WTC11 (cell line): ENCODE measurements around the gene CTSO. TPM values are rescaled to one million over a fixed set of nuclear protein-coding genes. Genes with fewer than 3 reads are reported as not detected.

ENCODE experiments used
- ATAC-seq: fragments of 200-7000 bp; cut with Tn5 transposase; 2 replicates; pipeline ENCODE4 v1.10.0; 2021; ENCODE audit warnings: mild to moderate bottlenecking, moderate library complexity
- CTCF ChIA-PET: fragments of 300-600 bp; sonication (Branson Sonifier 250); formaldehyde crosslinking; loops from one replicate; lab custom pipeline; 2021; ENCODE audit warnings: antibody characterized with exemption; lab: Charles Lee
- POLR2A ChIA-PET: fragments of 350-600 bp; sonication (Branson Sonifier 250); formaldehyde crosslinking; loops from one replicate; lab custom pipeline; 2021; ENCODE audit warnings: antibody characterized with exemption; lab: Charles Lee
- DNase-seq: peaks from one replicate; pipeline ENCODE4 v3.0.0; 2021; ENCODE audit warnings: low spot score
- H3K27ac Mint-ChIP-seq: 2 replicates; pipeline ENCODE4 v1.8.0; 2021; ENCODE audit warnings: mixed read lengths
- H3K27me3 Mint-ChIP-seq: 2 replicates; pipeline ENCODE4 v1.8.0; 2021; ENCODE audit warnings: low read depth, mild to moderate bottlenecking, moderate library complexity, mixed read lengths
- H3K36me3 Mint-ChIP-seq: 2 replicates; pipeline ENCODE4 v1.8.0; 2021; ENCODE audit warnings: mixed read lengths
- H3K4me1 Mint-ChIP-seq: 2 replicates; pipeline ENCODE4 v1.8.0; 2022; ENCODE audit warnings: mixed read lengths
- H3K4me3 Mint-ChIP-seq: 2 replicates; pipeline ENCODE4 v1.8.0; 2021; ENCODE audit warnings: mild to moderate bottlenecking, moderate library complexity, mixed read lengths
- H3K9me3 Mint-ChIP-seq: 2 replicates; pipeline ENCODE4 v1.8.0; 2021; ENCODE audit warnings: mixed read lengths
- AFF4 ChIP-seq: sonication (generic); formaldehyde crosslinking; IDR thresholded peaks from 2 replicates; pipeline ENCODE4 v1.8.1; 2023; ENCODE audit warnings: mild to moderate bottlenecking, missing genetic modification reagents, borderline replicate concordance
- AR ChIP-seq: fragments of 250-450 bp; sonication (Bioruptor Pico); IDR thresholded peaks from 2 replicates; pipeline ENCODE4 v1.9.0; 2021; ENCODE audit warnings: mild to moderate bottlenecking
- ATF2 ChIP-seq: sonication (generic); formaldehyde crosslinking; IDR thresholded peaks from 2 replicates; pipeline ENCODE4 v1.8.1; 2022; ENCODE audit warnings: low read depth, missing genetic modification reagents, borderline replicate concordance
- E2F4 ChIP-seq: sonication (generic); formaldehyde crosslinking; IDR thresholded peaks from 2 replicates; pipeline ENCODE4 v1.8.1; 2022; ENCODE audit warnings: low read depth, mild to moderate bottlenecking, moderate library complexity, missing genetic modification reagents, borderline replicate concordance
- ESRRA ChIP-seq: sonication (generic); formaldehyde crosslinking; IDR thresholded peaks from 2 replicates; pipeline ENCODE4 v1.8.1; 2022; ENCODE audit warnings: mild to moderate bottlenecking, missing genetic modification reagents, borderline replicate concordance
- ETV6 ChIP-seq: sonication (generic); formaldehyde crosslinking; IDR thresholded peaks from 2 replicates; pipeline ENCODE4 v1.8.1; 2022; ENCODE audit warnings: mild to moderate bottlenecking, missing genetic modification reagents
- FOXJ3 ChIP-seq: sonication (generic); formaldehyde crosslinking; IDR thresholded peaks from 2 replicates; pipeline ENCODE4 v1.9.0; 2021; ENCODE audit warnings: missing genetic modification reagents, mild to moderate bottlenecking, borderline replicate concordance
- FOXK1 ChIP-seq: sonication (generic); formaldehyde crosslinking; IDR thresholded peaks from 2 replicates; pipeline ENCODE4 v1.8.0; 2022; ENCODE audit warnings: mild to moderate bottlenecking, moderate library complexity, missing genetic modification reagents
- MAX ChIP-seq: sonication (generic); formaldehyde crosslinking; IDR thresholded peaks from 2 replicates; pipeline ENCODE4 v1.8.0; 2022; ENCODE audit warnings: mild to moderate bottlenecking, missing genetic modification reagents
- MYBL2 ChIP-seq: sonication (generic); formaldehyde crosslinking; IDR thresholded peaks from 2 replicates; pipeline ENCODE4 v1.8.1; 2023; ENCODE audit warnings: mild to moderate bottlenecking, moderate library complexity, missing genetic modification reagents
- NFATC4 ChIP-seq: fragments of 250-450 bp; sonication (Bioruptor Pico); IDR thresholded peaks from 2 replicates; pipeline ENCODE4 v1.9.0; 2021; ENCODE audit warnings: mild to moderate bottlenecking
- OVOL2 ChIP-seq: fragments of 250-450 bp; sonication (Bioruptor Pico); IDR thresholded peaks from 2 replicates; pipeline ENCODE4 v1.9.0; 2021; ENCODE audit warnings: mild to moderate bottlenecking, borderline replicate concordance
- PRRX2 ChIP-seq: fragments of 250-450 bp; sonication (Bioruptor Pico); IDR thresholded peaks from 2 replicates; pipeline ENCODE4 v1.8.0; 2021; ENCODE audit warnings: mild to moderate bottlenecking
- SP1 ChIP-seq: sonication (generic); formaldehyde crosslinking; conservative IDR thresholded peaks from 2 replicates; pipeline ENCODE4 v1.8.1; 2022; ENCODE audit warnings: missing genetic modification reagents
- TEAD1 ChIP-seq: sonication (generic); formaldehyde crosslinking; IDR thresholded peaks from 2 replicates; pipeline ENCODE4 v1.8.0; 2022; ENCODE audit warnings: mild to moderate bottlenecking, missing genetic modification reagents
- ZBTB43 ChIP-seq: sonication (generic); formaldehyde crosslinking; IDR thresholded peaks from 2 replicates; pipeline ENCODE4 v1.8.1; 2023; ENCODE audit warnings: mild to moderate bottlenecking, missing genetic modification reagents
- ZNF121 ChIP-seq: sonication (generic); formaldehyde crosslinking; IDR thresholded peaks from 2 replicates; pipeline ENCODE4 v1.8.0; 2023; ENCODE audit warnings: missing genetic modification reagents
- ZNF138 ChIP-seq: sonication (generic); formaldehyde crosslinking; conservative IDR thresholded peaks from 2 replicates; pipeline ENCODE4 v1.8.1; 2022; ENCODE audit warnings: mild to moderate bottlenecking, moderate library complexity, missing genetic modification reagents
- ZNF281 ChIP-seq: sonication (generic); formaldehyde crosslinking; IDR thresholded peaks from 2 replicates; pipeline ENCODE4 v1.8.0; 2023; ENCODE audit warnings: mild to moderate bottlenecking, missing genetic modification reagents
- ZNF423 ChIP-seq: fragments of 250-450 bp; sonication (Bioruptor Pico); IDR thresholded peaks from 2 replicates; pipeline ENCODE4 v2.1.2; 2022; ENCODE audit warnings: mild to moderate bottlenecking, moderate library complexity
- ZNF671 ChIP-seq: fragments of 250-450 bp; sonication (Bioruptor Pico); IDR thresholded peaks from 2 replicates; pipeline ENCODE4 v1.8.0; 2021; ENCODE audit warnings: mild to moderate bottlenecking
- total RNA-seq: library from RNA; stranded (reverse); gene quantifications from 3 replicates; pipeline ENCODE4 v1.2.3, GENCODE V29; 2021

CTSO gene
- total RNA-seq, 1 experiment from 2014 or later, result 1.2 TPM

GRCh38 chr4:155881555-155881954 lies 72.1 kb downstream of the CTSO start (continued):
- no peak for TF ChIP-seq AFF4 (CRISPR knock-in tag)
- no peak for TF ChIP-seq PRRX2 (CRISPR knock-in tag)
- TF ChIP-seq ZNF281 (CRISPR knock-in tag), result no peak
- TF ChIP-seq ETV6 (CRISPR knock-in tag), result no peak
- no peak for TF ChIP-seq NFATC4 (CRISPR knock-in tag)
- no peak for TF ChIP-seq ZNF121 (CRISPR knock-in tag)
- TF ChIP-seq FOXJ3 (CRISPR knock-in tag), result no peak

GRCh38 chr4:155879767-155880166 lies 73.9 kb downstream of the CTSO start:
- ATAC-seq, result no peak
- H3K4me1 Mint-ChIP-seq, result peaks cover 10% of the 10 kb centered on the region
- no peak for TF ChIP-seq ZNF423 (CRISPR knock-in tag)
- TF ChIP-seq, all 79 proteins: peak for 0
- ChIA-PET POLR2A (no interaction called here), CTCF (no interaction called here)
- DNase-seq, result no peak
- Mint-ChIP-seq H3K9me3 (peaks cover 72% of the 10 kb centered on the region), H3K4me3 (no peak overlapping the region), H3K27me3 (no peaks in the 10 kb centered on the region; the same call in 1 of the 2 replicates), H3K27ac (no peak overlapping the region), H3K36me3 (peaks cover 55% of the 10 kb centered on the region)

GRCh38 chr4:155878611-155879010 lies 75.1 kb downstream of the CTSO start:
- H3K4me3 Mint-ChIP-seq, result no peak overlapping the region
- no peak for DNase-seq
- CTCF ChIA-PET, result no interaction called here
- peaks cover 10% of the 10 kb centered on the region for H3K4me1 Mint-ChIP-seq
- peaks cover 72% of the 10 kb centered on the region for H3K9me3 Mint-ChIP-seq
- no peak overlapping the region for H3K27ac Mint-ChIP-seq
- POLR2A ChIA-PET, result no interaction called here
- ATAC-seq, result no peak
- peaks cover 62% of the 10 kb centered on the region for H3K36me3 Mint-ChIP-seq
- no peaks in the 10 kb centered on the region; the same call in 1 of the 2 replicates for H3K27me3 Mint-ChIP-seq
- no peak for TF ChIP-seq MAX (CRISPR knock-in tag)
- TF ChIP-seq AR, result no peak
- TF ChIP-seq ZNF671 (CRISPR knock-in tag), result no peak
- TF ChIP-seq ATF2 (CRISPR knock-in tag), result no peak
- no peak for TF ChIP-seq FOXK1 (CRISPR knock-in tag)
- no peak for TF ChIP-seq E2F4 (CRISPR knock-in tag)
- TF ChIP-seq MYBL2 (CRISPR knock-in tag), result no peak
- TF ChIP-seq ZBTB43, result no peak
- TF ChIP-seq SP1, result no peak
- TF ChIP-seq OVOL2 (CRISPR knock-in tag), result no peak
- TF ChIP-seq TEAD1 (CRISPR knock-in tag), result no peak
- no peak for TF ChIP-seq ESRRA (CRISPR knock-in tag)
- no peak for TF ChIP-seq ZNF138 (CRISPR knock-in tag)
